WTC11 (cell line): ENCODE measurements around the gene E2F4. TPM values are rescaled to one million over a fixed set of nuclear protein-coding genes. Genes with fewer than 3 reads are reported as not detected.

Source experiments
- ATAC-seq: fragments of 200-7000 bp; cut with Tn5 transposase; 2 replicates; pipeline ENCODE4 v1.10.0; 2021; ENCODE audit warnings: mild to moderate bottlenecking, moderate library complexity
- CTCF ChIA-PET: fragments of 300-600 bp; sonication (Branson Sonifier 250); formaldehyde crosslinking; loops from one replicate; lab custom pipeline; 2021; ENCODE audit warnings: antibody characterized with exemption; lab: Charles Lee
- POLR2A ChIA-PET: fragments of 350-600 bp; sonication (Branson Sonifier 250); formaldehyde crosslinking; loops from one replicate; lab custom pipeline; 2021; ENCODE audit warnings: antibody characterized with exemption; lab: Charles Lee
- DNase-seq: peaks from one replicate; pipeline ENCODE4 v3.0.0; 2021; ENCODE audit warnings: low spot score
- H3K27ac Mint-ChIP-seq: 2 replicates; pipeline ENCODE4 v1.8.0; 2021; ENCODE audit warnings: mixed read lengths
- H3K27me3 Mint-ChIP-seq: 2 replicates; pipeline ENCODE4 v1.8.0; 2021; ENCODE audit warnings: low read depth, mild to moderate bottlenecking, moderate library complexity, mixed read lengths
- H3K36me3 Mint-ChIP-seq: 2 replicates; pipeline ENCODE4 v1.8.0; 2021; ENCODE audit warnings: mixed read lengths
- H3K4me1 Mint-ChIP-seq: 2 replicates; pipeline ENCODE4 v1.8.0; 2022; ENCODE audit warnings: mixed read lengths
- H3K4me3 Mint-ChIP-seq: 2 replicates; pipeline ENCODE4 v1.8.0; 2021; ENCODE audit warnings: mild to moderate bottlenecking, moderate library complexity, mixed read lengths
- H3K9me3 Mint-ChIP-seq: 2 replicates; pipeline ENCODE4 v1.8.0; 2021; ENCODE audit warnings: mixed read lengths
- ATF6 ChIP-seq: sonication (generic); formaldehyde crosslinking; IDR thresholded peaks from 2 replicates; pipeline ENCODE4 v1.8.1; 2023; ENCODE audit warnings: mild to moderate bottlenecking, missing genetic modification reagents
- CREB1 ChIP-seq: sonication (generic); formaldehyde crosslinking; IDR thresholded peaks from 2 replicates; pipeline ENCODE4 v1.8.0; 2023; ENCODE audit warnings: mild to moderate bottlenecking, missing genetic modification reagents
- CTCF ChIP-seq: fragments of 200-600 bp; IDR thresholded peaks from 2 replicates; pipeline ENCODE4 v1.8.0; 2022; ENCODE audit warnings: antibody characterized with exemption
- EMX1 ChIP-seq: fragments of 250-450 bp; sonication (Bioruptor Pico); IDR thresholded peaks from 2 replicates; pipeline ENCODE4 v1.8.0; 2021; ENCODE audit warnings: mild to moderate bottlenecking
- GTF2I ChIP-seq: fragments of 250-450 bp; sonication (Bioruptor Pico); conservative IDR thresholded peaks from 2 replicates; pipeline ENCODE4 v1.4.0; 2021; ENCODE audit warnings: mild to moderate bottlenecking
- HMGXB4 ChIP-seq: sonication (generic); formaldehyde crosslinking; IDR thresholded peaks from 2 replicates; pipeline ENCODE4 v1.8.1; 2023; ENCODE audit warnings: mild to moderate bottlenecking, moderate library complexity, missing genetic modification reagents
- JUN ChIP-seq: sonication (generic); formaldehyde crosslinking; IDR thresholded peaks from 2 replicates; pipeline ENCODE4 v1.8.0; 2023; ENCODE audit warnings: mild to moderate bottlenecking, missing genetic modification reagents
- NFYB ChIP-seq: sonication (generic); formaldehyde crosslinking; conservative IDR thresholded peaks from 2 replicates; pipeline ENCODE4 v1.8.0; 2022; ENCODE audit warnings: low read depth, missing genetic modification reagents
- SP1 ChIP-seq: sonication (generic); formaldehyde crosslinking; conservative IDR thresholded peaks from 2 replicates; pipeline ENCODE4 v1.8.1; 2022; ENCODE audit warnings: missing genetic modification reagents
- TEAD4 ChIP-seq: sonication (generic); formaldehyde crosslinking; IDR thresholded peaks from 2 replicates; pipeline ENCODE4 v1.8.0; 2022; ENCODE audit warnings: mild to moderate bottlenecking, missing genetic modification reagents
- ZNF121 ChIP-seq: sonication (generic); formaldehyde crosslinking; IDR thresholded peaks from 2 replicates; pipeline ENCODE4 v1.8.0; 2023; ENCODE audit warnings: missing genetic modification reagents
- ZNF138 ChIP-seq: sonication (generic); formaldehyde crosslinking; conservative IDR thresholded peaks from 2 replicates; pipeline ENCODE4 v1.8.1; 2022; ENCODE audit warnings: mild to moderate bottlenecking, moderate library complexity, missing genetic modification reagents
- total RNA-seq: library from RNA; stranded (reverse); gene quantifications from 3 replicates; pipeline ENCODE4 v1.2.3, GENCODE V29; 2021
- TF ChIP-seq, protein P1 (sequence below): fragments of 250-450 bp; sonication (Bioruptor Pico); IDR thresholded peaks from 2 replicates; pipeline ENCODE4 v1.9.0; 2021; ENCODE audit warnings: mild to moderate bottlenecking
- TF ChIP-seq, protein P2 (sequence below): sonication (generic); formaldehyde crosslinking; IDR thresholded peaks from 2 replicates; pipeline ENCODE4 v1.8.0; 2023; ENCODE audit warnings: mild to moderate bottlenecking, missing genetic modification reagents

E2F4 gene
- total RNA-seq, 1 experiment from 2014 or later = 85.0 TPM

- no peak for ATAC-seq
- no peak overlapping the region for H3K4me3 Mint-ChIP-seq
- peaks cover 30% of the 10 kb centered on the region for H3K4me1 Mint-ChIP-seq
- H3K9me3 Mint-ChIP-seq = no peaks in the 10 kb centered on the region
- peak overlapping the region; percentile 32 for H3K27ac Mint-ChIP-seq
- no peak for DNase-seq
- H3K36me3 Mint-ChIP-seq = peaks cover 20% of the 10 kb centered on the region
- POLR2A ChIA-PET = interaction anchor here (0.5 kb wide), 1 partner anchor 26 kb away, joined by 3 read pairs; no protein-coding TSS in a partner anchor
- CTCF ChIA-PET = interaction anchor here (0.6 to 1.8 kb wide), 4 partner anchors 14 to 174 kb away, joined by 3 to 5 read pairs (median 4); partner anchors contain the start of genes ELMO3 and TMEM208
- H3K27me3 Mint-ChIP-seq = no peaks in the 10 kb centered on the region
- TF ChIP-seq SP1 = no peak
- TF ChIP-seq, all 79 proteins: peak for 0
Measured at GRCh38 chr16:67240506-67240905, 48.6 kb downstream of the E2F4 start.

DNA sequence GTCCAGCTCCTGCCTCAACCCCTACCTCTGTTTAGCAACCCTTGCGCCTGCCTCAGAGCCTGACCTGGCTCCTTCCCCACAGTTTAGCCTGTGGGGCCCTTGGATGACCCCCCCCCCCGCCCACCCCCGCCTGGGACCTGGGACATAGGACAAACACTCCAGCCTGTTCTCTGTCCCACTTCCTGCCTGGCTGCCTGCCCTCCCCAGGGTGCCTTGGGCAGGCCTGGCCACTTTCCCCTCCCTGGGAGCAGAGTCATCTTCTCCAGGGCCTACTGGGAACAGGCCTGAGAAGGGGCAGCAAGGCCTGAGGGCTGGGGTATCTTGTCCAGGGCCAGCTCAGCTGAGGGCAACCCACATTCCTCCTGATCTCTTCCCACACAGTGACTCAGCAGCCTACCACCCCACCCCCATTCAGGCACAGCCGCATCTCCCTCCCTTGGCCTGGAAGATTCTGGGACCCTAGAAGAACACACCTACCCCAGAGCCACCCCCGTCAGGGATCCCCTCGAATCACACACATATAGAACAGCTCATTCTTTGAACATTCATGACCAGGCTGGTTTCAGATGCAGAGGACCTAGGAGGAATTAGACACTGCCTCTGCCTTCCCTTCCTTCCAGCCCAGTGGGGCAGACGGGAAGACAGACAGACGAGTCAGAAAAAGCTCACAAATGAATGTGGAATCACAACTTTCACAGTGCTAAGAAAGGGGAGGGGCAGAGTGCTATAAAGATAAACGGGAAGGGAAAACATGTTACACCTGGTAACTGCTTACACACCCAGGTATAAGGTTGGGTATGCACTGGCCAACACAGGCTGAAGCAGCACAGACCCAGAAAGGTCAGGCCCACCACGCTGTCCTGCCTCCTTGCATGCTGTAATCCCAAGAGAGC is 49.3 kb downstream of the E2F4 start:
- peaks cover 17% of the 10 kb centered on the region for H3K36me3 Mint-ChIP-seq
- TF ChIP-seq JUN = no peak
- TF ChIP-seq NFYB = no peak
- TF ChIP-seq ATF6 (CRISPR knock-in tag) = no peak
- no peak for TF ChIP-seq ZNF121
- no peak for TF ChIP-seq ZNF138 (CRISPR knock-in tag)
- TF ChIP-seq CREB1 (CRISPR knock-in tag) = no peak
- TF ChIP-seq, protein P1, sequence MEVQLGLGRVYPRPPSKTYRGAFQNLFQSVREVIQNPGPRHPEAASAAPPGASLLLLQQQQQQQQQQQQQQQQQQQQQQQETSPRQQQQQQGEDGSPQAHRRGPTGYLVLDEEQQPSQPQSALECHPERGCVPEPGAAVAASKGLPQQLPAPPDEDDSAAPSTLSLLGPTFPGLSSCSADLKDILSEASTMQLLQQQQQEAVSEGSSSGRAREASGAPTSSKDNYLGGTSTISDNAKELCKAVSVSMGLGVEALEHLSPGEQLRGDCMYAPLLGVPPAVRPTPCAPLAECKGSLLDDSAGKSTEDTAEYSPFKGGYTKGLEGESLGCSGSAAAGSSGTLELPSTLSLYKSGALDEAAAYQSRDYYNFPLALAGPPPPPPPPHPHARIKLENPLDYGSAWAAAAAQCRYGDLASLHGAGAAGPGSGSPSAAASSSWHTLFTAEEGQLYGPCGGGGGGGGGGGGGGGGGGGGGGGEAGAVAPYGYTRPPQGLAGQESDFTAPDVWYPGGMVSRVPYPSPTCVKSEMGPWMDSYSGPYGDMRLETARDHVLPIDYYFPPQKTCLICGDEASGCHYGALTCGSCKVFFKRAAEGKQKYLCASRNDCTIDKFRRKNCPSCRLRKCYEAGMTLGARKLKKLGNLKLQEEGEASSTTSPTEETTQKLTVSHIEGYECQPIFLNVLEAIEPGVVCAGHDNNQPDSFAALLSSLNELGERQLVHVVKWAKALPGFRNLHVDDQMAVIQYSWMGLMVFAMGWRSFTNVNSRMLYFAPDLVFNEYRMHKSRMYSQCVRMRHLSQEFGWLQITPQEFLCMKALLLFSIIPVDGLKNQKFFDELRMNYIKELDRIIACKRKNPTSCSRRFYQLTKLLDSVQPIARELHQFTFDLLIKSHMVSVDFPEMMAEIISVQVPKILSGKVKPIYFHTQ (CRISPR knock-in tag) = no peak
- no peak for TF ChIP-seq HMGXB4
- TF ChIP-seq TEAD4 (CRISPR knock-in tag) = no peak
- TF ChIP-seq EMX1 (CRISPR knock-in tag) = no peak
- TF ChIP-seq, protein P2, sequence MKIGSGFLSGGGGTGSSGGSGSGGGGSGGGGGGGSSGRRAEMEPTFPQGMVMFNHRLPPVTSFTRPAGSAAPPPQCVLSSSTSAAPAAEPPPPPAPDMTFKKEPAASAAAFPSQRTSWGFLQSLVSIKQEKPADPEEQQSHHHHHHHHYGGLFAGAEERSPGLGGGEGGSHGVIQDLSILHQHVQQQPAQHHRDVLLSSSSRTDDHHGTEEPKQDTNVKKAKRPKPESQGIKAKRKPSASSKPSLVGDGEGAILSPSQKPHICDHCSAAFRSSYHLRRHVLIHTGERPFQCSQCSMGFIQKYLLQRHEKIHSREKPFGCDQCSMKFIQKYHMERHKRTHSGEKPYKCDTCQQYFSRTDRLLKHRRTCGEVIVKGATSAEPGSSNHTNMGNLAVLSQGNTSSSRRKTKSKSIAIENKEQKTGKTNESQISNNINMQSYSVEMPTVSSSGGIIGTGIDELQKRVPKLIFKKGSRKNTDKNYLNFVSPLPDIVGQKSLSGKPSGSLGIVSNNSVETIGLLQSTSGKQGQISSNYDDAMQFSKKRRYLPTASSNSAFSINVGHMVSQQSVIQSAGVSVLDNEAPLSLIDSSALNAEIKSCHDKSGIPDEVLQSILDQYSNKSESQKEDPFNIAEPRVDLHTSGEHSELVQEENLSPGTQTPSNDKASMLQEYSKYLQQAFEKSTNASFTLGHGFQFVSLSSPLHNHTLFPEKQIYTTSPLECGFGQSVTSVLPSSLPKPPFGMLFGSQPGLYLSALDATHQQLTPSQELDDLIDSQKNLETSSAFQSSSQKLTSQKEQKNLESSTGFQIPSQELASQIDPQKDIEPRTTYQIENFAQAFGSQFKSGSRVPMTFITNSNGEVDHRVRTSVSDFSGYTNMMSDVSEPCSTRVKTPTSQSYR (CRISPR knock-in tag) = no peak
- no peak for TF ChIP-seq GTF2I
- no peak for TF ChIP-seq CTCF
- H3K4me1 Mint-ChIP-seq = peaks cover 30% of the 10 kb centered on the region
- POLR2A ChIA-PET = interaction anchor here (0.5 kb wide), 1 partner anchor 25 kb away, joined by 3 read pairs; no protein-coding TSS in a partner anchor
- DNase-seq (no peak), ATAC-seq (peak; percentile 2; the same call in 1 of the 2 replicates)
- no peak overlapping the region for H3K4me3 Mint-ChIP-seq
- H3K27ac Mint-ChIP-seq = peak overlapping the region; percentile 96
- CTCF ChIA-PET = interaction anchor here (0.6 to 1.9 kb wide), 6 partner anchors 14 to 284 kb away, joined by 3 to 8 read pairs (median 5); partner anchors contain the start of genes ELMO3 and TMEM208
- H3K9me3 Mint-ChIP-seq = no peaks in the 10 kb centered on the region
- no peaks in the 10 kb centered on the region for H3K27me3 Mint-ChIP-seq
